Activated naive CD4-positive, alpha-beta T cell treated with anti-CD3 and anti-CD28 coated beads, Interleukin-2, amount 50 U/mL, for 24 hours (primary cell): ENCODE data around the gene PRDX3.
A peak's percentile ranks its signal among the peaks of the same experiment; 100 is the strongest.

Experiments
- H3K27ac Mint-ChIP-seq: one replicate; pipeline ENCODE4 v1.8.0; 2021; ENCODE audit warnings: mild to moderate bottlenecking, mixed read lengths
- H3K27me3 Mint-ChIP-seq: one replicate; pipeline ENCODE4 v1.8.0; 2021; ENCODE audit warnings: mixed read lengths
- H3K36me3 Mint-ChIP-seq: one replicate; pipeline ENCODE4 v1.8.0; 2021; ENCODE audit warnings: mixed read lengths
- H3K4me1 Mint-ChIP-seq: one replicate; pipeline ENCODE4 v1.8.0; 2021; ENCODE audit warnings: mixed read lengths
- H3K4me3 Mint-ChIP-seq: one replicate; pipeline ENCODE4 v1.8.0; 2021; ENCODE audit warnings: mild to moderate bottlenecking, mixed read lengths
- H3K9me3 Mint-ChIP-seq: one replicate; pipeline ENCODE4 v1.8.0; 2021; ENCODE audit warnings: mixed read lengths

The PRDX3 gene

GRCh38 chr10:119209736-119210355, 31.2 kb upstream of the PRDX3 start:
- peak overlapping the region; percentile 98 for H3K4me3 Mint-ChIP-seq
- H3K27ac Mint-ChIP-seq = peak overlapping the region; percentile 92

GRCh38 chr10:119209035-119209735, 30.6 kb upstream of the PRDX3 start:
- no peaks in the 10 kb centered on the region for H3K27me3 Mint-ChIP-seq
- peak overlapping the region; percentile 98 for H3K4me3 Mint-ChIP-seq
- no peaks in the 10 kb centered on the region for H3K9me3 Mint-ChIP-seq
- H3K4me1 Mint-ChIP-seq = peaks cover 66% of the 10 kb centered on the region
- peaks cover 2% of the 10 kb centered on the region for H3K36me3 Mint-ChIP-seq
- H3K27ac Mint-ChIP-seq = peak overlapping the region; percentile 98

More at GRCh38 chr10:119209736-119210355, 31.2 kb upstream of the PRDX3 start:
- no peaks in the 10 kb centered on the region for H3K9me3 Mint-ChIP-seq
- peaks cover 73% of the 10 kb centered on the region for H3K4me1 Mint-ChIP-seq
- peaks cover 5% of the 10 kb centered on the region for H3K36me3 Mint-ChIP-seq
- H3K27me3 Mint-ChIP-seq = no peaks in the 10 kb centered on the region

GRCh38 chr10:119208553-119208940, 29.9 kb upstream of the PRDX3 start:
- Mint-ChIP-seq H3K36me3 (peaks cover 2% of the 10 kb centered on the region), H3K9me3 (no peaks in the 10 kb centered on the region), H3K4me1 (peaks cover 60% of the 10 kb centered on the region), H3K27ac (peak overlapping the region; percentile 98), H3K4me3 (peak overlapping the region; percentile 98), H3K27me3 (no peaks in the 10 kb centered on the region)

DNA sequence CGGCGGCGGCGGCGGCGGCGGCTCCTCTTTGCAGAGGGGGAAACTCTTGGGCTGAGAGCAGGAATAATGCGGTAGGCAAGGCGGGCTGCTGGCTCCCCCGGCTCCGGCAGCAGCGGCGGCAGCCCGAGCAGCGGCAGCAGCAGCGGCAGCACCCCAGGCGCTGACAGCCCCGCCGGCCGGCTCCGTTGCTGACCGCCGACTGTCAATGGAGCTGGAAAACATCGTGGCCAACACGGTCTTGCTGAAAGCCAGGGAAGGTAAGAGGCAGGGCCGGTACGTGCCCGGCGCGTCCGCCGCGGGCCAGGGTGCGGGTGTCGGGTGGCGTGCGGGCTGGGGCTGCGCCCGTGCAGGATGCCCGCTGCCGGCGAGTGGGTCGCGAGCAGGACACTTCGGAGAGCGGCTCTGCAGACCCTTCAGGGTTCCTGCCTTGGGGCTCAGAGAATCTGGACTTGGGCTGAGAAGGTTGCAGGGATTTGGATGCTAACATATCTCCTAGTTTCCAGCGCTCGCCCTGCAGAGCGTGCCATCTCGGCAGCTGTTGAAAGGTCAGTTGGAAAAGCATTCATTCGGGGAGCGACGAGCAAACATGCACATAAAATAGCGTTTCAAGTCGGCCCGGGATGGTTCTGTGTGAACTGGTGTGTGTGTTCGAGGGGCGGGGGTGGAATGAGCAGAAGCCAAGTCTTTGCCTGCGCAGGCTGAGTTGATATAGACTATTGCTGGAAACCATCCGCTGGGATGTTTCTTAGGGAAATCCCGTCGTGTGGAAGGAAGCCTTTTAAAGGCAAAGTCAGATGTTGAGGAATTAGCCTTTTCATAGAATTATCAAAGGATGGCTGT, 29.3 kb upstream of the PRDX3 start:
- peak overlapping the region; percentile 98 for H3K4me3 Mint-ChIP-seq
- H3K4me1 Mint-ChIP-seq = peaks cover 56% of the 10 kb centered on the region
- peaks cover 2% of the 10 kb centered on the region for H3K36me3 Mint-ChIP-seq
- no peaks in the 10 kb centered on the region for H3K9me3 Mint-ChIP-seq
- peak overlapping the region; percentile 98 for H3K27ac Mint-ChIP-seq
- H3K27me3 Mint-ChIP-seq = no peaks in the 10 kb centered on the region

GRCh38 chr10:119207366-119207666, 28.7 kb upstream of the PRDX3 start, which contains the start of gene GRK5:
Gene GRK5 (plus strand): TSS chr10:119207571. CDS start chr10:119207918, 347 bp downstream.
- no peaks in the 10 kb centered on the region for H3K36me3 Mint-ChIP-seq
- H3K27me3 Mint-ChIP-seq = no peaks in the 10 kb centered on the region
- peak within 1 kb of the TSS; percentile 98 for H3K4me3 Mint-ChIP-seq
- peak within 1 kb of the TSS; percentile 98 for H3K27ac Mint-ChIP-seq
- H3K4me1 Mint-ChIP-seq = peaks cover 50% of the 10 kb centered on the region
- H3K9me3 Mint-ChIP-seq = no peaks in the 10 kb centered on the region

GRCh38 chr10:119206603-119207365, 28.2 kb upstream of the PRDX3 start:
- H3K27me3 Mint-ChIP-seq = no peaks in the 10 kb centered on the region
- H3K36me3 Mint-ChIP-seq = no peaks in the 10 kb centered on the region
- H3K27ac Mint-ChIP-seq = peak overlapping the region; percentile 97
- H3K4me1 Mint-ChIP-seq = peaks cover 44% of the 10 kb centered on the region
- H3K9me3 Mint-ChIP-seq = no peaks in the 10 kb centered on the region
- peak overlapping the region; percentile 90 for H3K4me3 Mint-ChIP-seq

DNA sequence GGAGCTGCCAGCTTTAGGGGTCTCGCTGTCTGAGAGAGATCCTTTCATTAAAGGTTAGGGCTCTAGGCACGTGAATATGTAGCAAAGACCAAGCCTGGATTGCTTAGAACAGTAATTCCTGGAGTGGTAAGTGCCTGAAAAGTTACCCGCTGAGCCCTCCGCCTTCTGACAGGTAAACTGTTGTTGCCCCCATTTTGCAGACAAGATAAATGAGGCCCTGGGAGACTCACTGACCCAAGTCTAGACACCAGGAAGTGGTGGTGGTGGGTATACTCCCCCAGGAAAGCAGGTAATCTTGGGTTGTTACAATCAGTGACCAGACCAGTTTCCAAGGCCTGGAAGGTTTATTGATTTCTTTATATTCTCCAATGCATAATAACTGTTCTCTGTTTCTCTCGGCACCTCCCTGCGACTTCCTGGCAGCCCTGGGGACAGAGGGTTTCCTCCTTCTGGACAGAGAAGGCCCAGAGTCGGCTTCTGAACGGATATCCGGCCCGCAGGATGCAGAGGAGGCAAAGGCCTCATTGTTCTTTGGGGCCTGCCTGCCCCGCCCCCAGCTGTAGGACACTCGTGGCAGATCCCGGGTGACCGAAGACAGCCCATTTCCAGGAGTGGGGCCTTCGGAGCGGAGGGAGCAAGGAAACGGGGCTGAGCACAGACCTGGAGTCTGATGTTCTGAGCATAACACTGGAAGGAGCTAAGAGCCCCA, 27.4 kb upstream of the PRDX3 start:
- H3K4me1 Mint-ChIP-seq = peaks cover 37% of the 10 kb centered on the region
- H3K4me3 Mint-ChIP-seq = peak overlapping the region; percentile 90
- no peaks in the 10 kb centered on the region for H3K9me3 Mint-ChIP-seq
- H3K27ac Mint-ChIP-seq = peak overlapping the region; percentile 97
- no peaks in the 10 kb centered on the region for H3K36me3 Mint-ChIP-seq
- no peaks in the 10 kb centered on the region for H3K27me3 Mint-ChIP-seq

- H3K9me3 Mint-ChIP-seq = no peaks in the 10 kb centered on the region
- no peak overlapping the region for H3K27ac Mint-ChIP-seq
- H3K4me1 Mint-ChIP-seq = peaks cover 21% of the 10 kb centered on the region
- no peak overlapping the region for H3K4me3 Mint-ChIP-seq
- no peaks in the 10 kb centered on the region for H3K36me3 Mint-ChIP-seq
- H3K27me3 Mint-ChIP-seq = no peaks in the 10 kb centered on the region
These were observed 24.4 kb upstream of the PRDX3 start for GRCh38 chr10:119203006-119203405.

- Mint-ChIP-seq H3K4me3 (no peak overlapping the region), H3K9me3 (no peaks in the 10 kb centered on the region), H3K27me3 (no peaks in the 10 kb centered on the region), H3K36me3 (no peaks in the 10 kb centered on the region), H3K27ac (peak overlapping the region; percentile 75), H3K4me1 (peaks cover 20% of the 10 kb centered on the region)
These were observed 22.6 kb upstream of the PRDX3 start for GRCh38 chr10:119201233-119201632.

DNA sequence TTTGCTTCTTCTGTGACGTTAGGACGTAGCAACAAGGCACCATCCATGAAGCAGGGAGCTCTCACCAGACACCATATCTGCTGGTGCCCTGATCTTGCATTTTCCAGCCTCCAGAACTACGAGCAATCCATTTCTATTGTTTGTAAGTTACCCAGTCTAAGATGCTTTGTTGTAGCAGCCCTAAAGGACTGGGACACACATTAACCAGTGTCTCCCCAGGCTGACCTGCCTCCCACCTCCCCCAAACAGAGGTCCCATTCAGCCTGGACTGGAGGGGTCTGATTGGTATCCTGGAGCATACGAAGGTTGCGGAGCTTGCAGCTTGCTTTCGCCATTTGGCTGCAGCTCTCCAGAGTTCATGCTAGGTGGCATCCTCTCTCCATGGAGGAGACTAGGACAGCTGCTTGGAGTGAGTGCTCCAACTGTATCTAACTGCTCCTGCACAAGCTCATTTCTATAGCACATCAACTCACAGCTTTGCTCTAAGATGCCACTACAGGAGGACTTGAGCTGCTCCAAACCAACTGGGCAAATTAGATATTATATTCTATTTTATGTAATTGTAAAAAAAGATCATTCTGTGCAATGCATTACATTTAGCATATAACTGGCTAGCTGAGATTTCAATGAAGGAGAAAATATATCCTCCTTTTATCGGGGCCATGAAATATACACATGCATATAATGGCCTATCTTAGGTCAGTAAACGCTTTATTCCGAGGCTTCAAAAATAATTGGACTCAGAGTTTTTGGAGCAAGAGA, 20.8 kb upstream of the PRDX3 start:
- no peak overlapping the region for H3K4me3 Mint-ChIP-seq

GRCh38 chr10:119198438-119198837, 19.8 kb upstream of the PRDX3 start:
- Mint-ChIP-seq H3K4me3 (no peak overlapping the region), H3K36me3 (no peaks in the 10 kb centered on the region), H3K9me3 (no peaks in the 10 kb centered on the region), H3K27me3 (no peaks in the 10 kb centered on the region), H3K27ac (peak overlapping the region; percentile 70), H3K4me1 (peaks cover 17% of the 10 kb centered on the region)

More for the DNA sequence above, 20.8 kb upstream of the PRDX3 start:
- Mint-ChIP-seq H3K36me3 (no peaks in the 10 kb centered on the region), H3K27ac (no peak overlapping the region), H3K27me3 (no peaks in the 10 kb centered on the region), H3K4me1 (peaks cover 17% of the 10 kb centered on the region), H3K9me3 (no peaks in the 10 kb centered on the region)

DNA sequence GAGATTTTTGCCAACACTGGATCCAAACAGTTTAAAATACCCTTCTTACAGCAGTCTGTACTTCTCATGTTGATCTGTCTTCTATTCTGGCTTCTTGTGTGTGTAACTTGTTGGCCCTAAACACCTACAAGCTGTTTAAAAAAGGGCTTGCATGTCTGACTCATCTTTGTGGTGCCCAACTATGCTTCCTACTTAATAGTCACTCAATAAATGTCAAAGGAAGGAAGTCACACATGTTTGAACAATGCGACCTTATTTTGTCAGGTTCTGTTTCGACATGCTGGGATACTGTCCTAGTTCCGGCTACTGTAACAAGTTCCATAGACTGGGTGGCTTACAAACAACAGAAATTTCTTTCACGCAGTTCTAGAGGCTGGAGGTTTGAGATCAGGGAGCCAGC, 19.3 kb upstream of the PRDX3 start:
- H3K27me3 Mint-ChIP-seq = no peaks in the 10 kb centered on the region
- H3K4me3 Mint-ChIP-seq = peak overlapping the region; percentile 44
- H3K9me3 Mint-ChIP-seq = no peaks in the 10 kb centered on the region
- peaks cover 17% of the 10 kb centered on the region for H3K4me1 Mint-ChIP-seq
- peak overlapping the region; percentile 70 for H3K27ac Mint-ChIP-seq
- no peaks in the 10 kb centered on the region for H3K36me3 Mint-ChIP-seq

DNA sequence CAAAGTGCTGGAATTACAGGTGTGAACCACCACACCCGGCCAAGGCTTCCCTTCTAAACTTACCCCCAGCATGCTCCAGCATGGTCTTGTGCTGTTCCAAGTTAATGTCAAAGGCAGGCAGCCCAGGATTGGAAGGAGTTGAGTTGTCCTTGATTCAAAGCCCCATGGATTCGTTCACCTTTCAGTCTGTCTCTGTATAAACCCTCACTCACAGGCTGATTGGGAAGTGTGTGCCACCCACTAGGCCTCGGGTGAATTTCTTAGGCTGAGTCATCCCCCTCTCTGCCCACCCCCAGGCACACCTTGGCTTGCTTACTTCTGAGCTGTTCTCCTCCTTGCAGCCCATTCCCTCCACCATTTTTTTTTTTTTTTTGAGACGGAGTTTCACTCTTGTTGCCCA, 13.3 kb upstream of the PRDX3 start:
- H3K36me3 Mint-ChIP-seq = no peaks in the 10 kb centered on the region
- peaks cover 23% of the 10 kb centered on the region for H3K4me1 Mint-ChIP-seq
- no peak overlapping the region for H3K27ac Mint-ChIP-seq
- H3K9me3 Mint-ChIP-seq = no peaks in the 10 kb centered on the region
- H3K27me3 Mint-ChIP-seq = no peaks in the 10 kb centered on the region
- no peak overlapping the region for H3K4me3 Mint-ChIP-seq
